Activated CD8-positive, alpha-beta memory T cell treated with anti-CD3 and anti-CD28 coated beads, Interleukin-2, amount 10 ng/mL, durations not matched to agents 7 days and 5 days (primary cell): Measurements from ENCODE around the gene TSPOAP1. TPM values are rescaled to one million over a fixed set of nuclear protein-coding genes. Genes with fewer than 3 reads are reported as not detected.

Experiments
- ATAC-seq: fragments of 150-1000 bp; cut with Tn5 transposase; one replicate; pipeline ENCODE4 v1.10.0; 2021; ENCODE audit warnings: moderate library complexity
- CTCF ChIA-PET: fragments of 350-600 bp; sonication (Branson Sonifier 250); formaldehyde crosslinking; loops from one replicate; lab custom pipeline; 2021; ENCODE audit warnings: antibody characterized with exemption; lab: Charles Lee
- DNase-seq: peaks from one replicate; pipeline ENCODE4 v3.0.0-alpha.2; 2020
- H3K27ac Mint-ChIP-seq: one replicate; pipeline ENCODE4 v1.8.0; 2021; ENCODE audit warnings: mild to moderate bottlenecking, mixed read lengths
- H3K27me3 Mint-ChIP-seq: one replicate; pipeline ENCODE4 v1.8.0; 2021; ENCODE audit warnings: mixed read lengths
- H3K36me3 Mint-ChIP-seq: one replicate; pipeline ENCODE4 v1.8.0; 2021; ENCODE audit warnings: mild to moderate bottlenecking, mixed read lengths
- H3K4me1 Mint-ChIP-seq: one replicate; pipeline ENCODE4 v1.8.0; 2021; ENCODE audit warnings: mixed read lengths
- H3K4me3 Mint-ChIP-seq: one replicate; pipeline ENCODE4 v1.8.0; 2021; ENCODE audit warnings: mild to moderate bottlenecking, moderate library complexity, mixed read lengths
- H3K9me3 Mint-ChIP-seq: one replicate; pipeline ENCODE4 v1.8.0; 2022; ENCODE audit warnings: low read depth, mixed read lengths
- total RNA-seq, 2 experiments: library from RNA; stranded (reverse); gene quantifications; one replicate each; pipeline ENCODE4 v1.2.3, GENCODE V29; 2021

TSPOAP1 gene
- total RNA-seq, 2 experiments from 2014 or later: 25.6 to 66.3 TPM

GRCh38 chr17:58368860-58369213, 40.2 kb upstream of the TSPOAP1 start:
- CTCF ChIA-PET: interaction anchor here (1.4 to 2.1 kb wide), 2 partner anchors 21 to 52 kb away, joined by 4 to 6 read pairs; no protein-coding TSS in a partner anchor
- H3K4me3 Mint-ChIP-seq: no peak overlapping the region

GRCh38 chr17:58367461-58367860, 38.9 kb upstream of the TSPOAP1 start:
- ATAC-seq: no peak
- Mint-ChIP-seq H3K27me3 (no peaks in the 10 kb centered on the region), H3K4me1 (peaks cover 5% of the 10 kb centered on the region), H3K27ac (no peak overlapping the region), H3K4me3 (no peak overlapping the region), H3K9me3 (no peaks in the 10 kb centered on the region), H3K36me3 (no peaks in the 10 kb centered on the region)
- CTCF ChIA-PET: no interaction called here
- no peak for DNase-seq

More at GRCh38 chr17:58368860-58369213, 40.2 kb upstream of the TSPOAP1 start:
- no peaks in the 10 kb centered on the region for H3K27me3 Mint-ChIP-seq
- no peaks in the 10 kb centered on the region for H3K9me3 Mint-ChIP-seq
- no peak overlapping the region for H3K27ac Mint-ChIP-seq
- DNase-seq (no peak), ATAC-seq (no peak)
- peaks cover 9% of the 10 kb centered on the region for H3K4me1 Mint-ChIP-seq
- no peaks in the 10 kb centered on the region for H3K36me3 Mint-ChIP-seq

- H3K4me3 Mint-ChIP-seq: no peak overlapping the region
- H3K27me3 Mint-ChIP-seq: no peaks in the 10 kb centered on the region
- H3K36me3 Mint-ChIP-seq: no peaks in the 10 kb centered on the region
- CTCF ChIA-PET: interaction anchor here (1.5 kb wide), 1 partner anchor 52 kb away, joined by 3 read pairs; no protein-coding TSS in a partner anchor
- ATAC-seq (no peak), DNase-seq (no peak)
- no peak overlapping the region for H3K27ac Mint-ChIP-seq
- H3K4me1 Mint-ChIP-seq: peaks cover 4% of the 10 kb centered on the region
- no peaks in the 10 kb centered on the region for H3K9me3 Mint-ChIP-seq
Observed at GRCh38 chr17:58365980-58366595, 37.5 kb upstream of the TSPOAP1 start.

GRCh38 chr17:58365185-58365979, 36.8 kb upstream of the TSPOAP1 start:
- Mint-ChIP-seq H3K27me3 (no peaks in the 10 kb centered on the region), H3K4me1 (peaks cover 2% of the 10 kb centered on the region), H3K9me3 (no peaks in the 10 kb centered on the region), H3K27ac (no peak overlapping the region), H3K36me3 (no peaks in the 10 kb centered on the region), H3K4me3 (no peak overlapping the region)
- DNase-seq (no peak), ATAC-seq (no peak)
- CTCF ChIA-PET: interaction anchor here (1.5 kb wide), 1 partner anchor 52 kb away, joined by 3 read pairs; no protein-coding TSS in a partner anchor

GRCh38 chr17:58364270-58364942, 35.8 kb upstream of the TSPOAP1 start:
- Mint-ChIP-seq H3K27me3 (no peaks in the 10 kb centered on the region), H3K4me3 (no peak overlapping the region), H3K4me1 (no peaks in the 10 kb centered on the region), H3K9me3 (no peaks in the 10 kb centered on the region), H3K36me3 (no peaks in the 10 kb centered on the region), H3K27ac (no peak overlapping the region)
- DNase-seq: no peak
- peak; percentile 9 for ATAC-seq
- CTCF ChIA-PET: interaction anchor here (1.3 to 2.1 kb wide), 2 partner anchors 47 to 60 kb away, joined by 4 to 8 read pairs; no protein-coding TSS in a partner anchor

DNA sequence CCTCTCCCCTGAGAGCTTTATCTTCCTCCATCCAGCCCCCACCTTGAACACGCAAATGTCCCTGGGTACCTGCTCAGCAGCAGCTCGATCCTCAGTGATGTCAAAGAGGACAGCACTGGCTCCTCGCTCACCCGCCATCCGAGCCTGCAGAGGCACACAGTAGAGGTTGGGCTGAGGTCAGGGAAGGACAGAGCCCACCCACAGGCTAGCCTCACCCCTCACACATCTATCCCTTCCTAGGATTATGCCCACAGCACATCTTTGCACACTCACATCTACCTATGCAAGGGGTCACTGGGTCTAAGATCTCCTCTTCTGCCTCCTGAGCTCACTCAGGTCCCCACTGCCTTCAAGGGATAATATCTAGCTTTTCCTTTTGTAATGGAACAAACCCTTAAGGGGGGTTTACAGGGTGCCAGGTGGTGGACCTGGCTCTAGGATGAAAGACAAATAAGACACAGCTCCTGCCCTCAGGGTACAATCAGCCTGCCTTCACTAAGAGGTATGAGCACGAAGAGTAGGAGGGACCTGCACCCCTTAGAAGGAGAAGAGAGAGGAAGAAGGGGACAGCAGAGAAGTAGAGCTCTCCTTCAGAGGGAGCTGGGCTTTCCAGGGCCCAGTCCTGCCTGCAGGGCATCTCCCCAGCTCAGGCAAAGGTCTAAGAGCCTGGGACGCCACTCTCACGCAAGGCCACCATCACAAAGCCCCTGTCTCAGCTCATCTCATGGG, 35.0 kb upstream of the TSPOAP1 start:
- H3K4me1 Mint-ChIP-seq: no peaks in the 10 kb centered on the region
- no peak overlapping the region for H3K27ac Mint-ChIP-seq
- no peaks in the 10 kb centered on the region for H3K9me3 Mint-ChIP-seq
- CTCF ChIA-PET: interaction anchor here (1.3 to 2.1 kb wide), 2 partner anchors 46 to 59 kb away, joined by 4 to 8 read pairs; no protein-coding TSS in a partner anchor
- DNase-seq (no peak), ATAC-seq (no peak)
- no peaks in the 10 kb centered on the region for H3K27me3 Mint-ChIP-seq
- no peaks in the 10 kb centered on the region for H3K36me3 Mint-ChIP-seq
- H3K4me3 Mint-ChIP-seq: no peak overlapping the region

- H3K36me3 Mint-ChIP-seq: no peaks in the 10 kb centered on the region
- CTCF ChIA-PET: interaction anchor here (2.1 kb wide), 1 partner anchor 45 kb away, joined by 8 read pairs; no protein-coding TSS in a partner anchor
- DNase-seq (no peak), ATAC-seq (no peak)
- no peaks in the 10 kb centered on the region for H3K27me3 Mint-ChIP-seq
- no peaks in the 10 kb centered on the region for H3K4me1 Mint-ChIP-seq
- H3K4me3 Mint-ChIP-seq: no peak overlapping the region
- H3K27ac Mint-ChIP-seq: no peak overlapping the region
- H3K9me3 Mint-ChIP-seq: no peaks in the 10 kb centered on the region
Observed at GRCh38 chr17:58362368-58363014, 33.9 kb upstream of the TSPOAP1 start.

- peaks cover 1% of the 10 kb centered on the region for H3K36me3 Mint-ChIP-seq
- H3K27ac Mint-ChIP-seq: no peak overlapping the region
- no peaks in the 10 kb centered on the region for H3K4me1 Mint-ChIP-seq
- DNase-seq (no peak), ATAC-seq (no peak)
- no peaks in the 10 kb centered on the region for H3K9me3 Mint-ChIP-seq
- no peak overlapping the region for H3K4me3 Mint-ChIP-seq
- no peaks in the 10 kb centered on the region for H3K27me3 Mint-ChIP-seq
- CTCF ChIA-PET: interaction anchor here (0.6 to 1.4 kb wide), 3 partner anchors 43 to 130 kb away, joined by 3 to 4 read pairs (median 3); partner anchors contain the start of gene RNF43
Observed at GRCh38 chr17:58360296-58361063, 31.9 kb upstream of the TSPOAP1 start.

- H3K36me3 Mint-ChIP-seq: peaks cover 4% of the 10 kb centered on the region
- no peak overlapping the region for H3K27ac Mint-ChIP-seq
- no peaks in the 10 kb centered on the region for H3K27me3 Mint-ChIP-seq
- CTCF ChIA-PET: interaction anchor here (0.7 to 1.9 kb wide), 4 partner anchors 14 to 55 kb away, joined by 3 to 6 read pairs (median 4); no protein-coding TSS in a partner anchor
- H3K4me3 Mint-ChIP-seq: no peak overlapping the region
- H3K4me1 Mint-ChIP-seq: peaks cover 5% of the 10 kb centered on the region
- ATAC-seq (no peak), DNase-seq (no peak)
- H3K9me3 Mint-ChIP-seq: no peaks in the 10 kb centered on the region
Observed at GRCh38 chr17:58358408-58359172, 30.0 kb upstream of the TSPOAP1 start.

GRCh38 chr17:58357312-58358297, 29.0 kb upstream of the TSPOAP1 start:
- Mint-ChIP-seq H3K9me3 (no peaks in the 10 kb centered on the region), H3K27me3 (no peaks in the 10 kb centered on the region), H3K27ac (no peak overlapping the region), H3K4me1 (peaks cover 13% of the 10 kb centered on the region), H3K4me3 (no peak overlapping the region), H3K36me3 (peaks cover 8% of the 10 kb centered on the region)
- DNase-seq (no peak), ATAC-seq (no peak)
- CTCF ChIA-PET: interaction anchor here (0.7 to 1.9 kb wide), 4 partner anchors 15 to 54 kb away, joined by 3 to 6 read pairs (median 4); no protein-coding TSS in a partner anchor
